Measurements from ENCODE around the gene ASXL1.
"Not testable (repeated sequence)": the region's sequence is repeated elsewhere in the genome, so short reads cannot be mapped to it uniquely, and the experiment has no call there.

Gene ASXL1

DNA sequence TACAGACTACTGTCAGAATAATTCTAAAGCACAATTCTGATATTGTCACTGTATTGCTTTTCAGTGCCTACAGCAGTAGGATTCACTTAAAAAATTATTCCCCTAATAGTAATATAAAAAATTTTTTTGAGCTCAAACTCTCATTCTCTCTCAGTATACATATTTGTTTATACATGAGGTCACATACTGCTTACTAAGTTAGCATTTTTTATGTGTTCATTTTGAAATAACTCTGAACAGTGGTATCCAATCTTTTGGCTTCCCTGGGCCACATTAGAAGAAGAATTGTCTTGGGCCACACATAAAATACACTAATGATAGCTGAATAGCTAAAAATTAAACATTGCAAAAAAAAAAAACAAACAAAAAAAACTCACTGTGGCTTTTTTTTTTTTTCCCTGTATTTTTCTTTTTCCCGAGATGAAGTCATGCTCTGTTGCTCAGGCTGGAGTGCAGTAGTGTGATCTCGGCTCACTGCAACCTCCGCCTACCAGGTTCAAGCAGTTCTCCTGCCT is 38.6 kb downstream of the ASXL1 start:
- in situ Hi-C loops (cut with HindIII; ENCODE audit: low sequenced_read_pairs): no loop called here

- in situ Hi-C loops (cut with HindIII; ENCODE audit: low sequenced_read_pairs): no loop called here
These were observed 39.5 kb downstream of the ASXL1 start for GRCh38 chr20:32397567-32398084.

DNA sequence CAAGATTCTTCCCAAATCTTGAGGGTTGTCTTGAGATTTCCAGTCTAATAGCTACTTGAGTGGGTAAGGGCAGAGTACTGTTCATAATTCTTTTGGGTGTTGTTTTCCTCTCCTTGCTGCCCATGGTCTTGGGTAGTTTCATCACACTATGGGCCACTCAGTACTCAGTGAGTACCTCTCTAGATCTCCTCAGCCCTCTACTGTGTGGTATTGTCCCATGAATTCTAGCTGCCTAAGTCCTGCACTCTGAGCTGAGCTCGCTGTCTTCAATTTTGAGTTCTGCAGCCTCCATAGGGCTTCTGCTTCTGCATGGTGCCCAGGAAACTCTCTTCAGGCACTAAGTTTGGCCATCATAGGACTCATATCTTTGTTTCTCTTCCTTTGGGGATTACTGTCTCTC is 42.3 kb downstream of the ASXL1 start:
- in situ Hi-C loops (cut with HindIII; ENCODE audit: low sequenced_read_pairs): no loop called here

DNA sequence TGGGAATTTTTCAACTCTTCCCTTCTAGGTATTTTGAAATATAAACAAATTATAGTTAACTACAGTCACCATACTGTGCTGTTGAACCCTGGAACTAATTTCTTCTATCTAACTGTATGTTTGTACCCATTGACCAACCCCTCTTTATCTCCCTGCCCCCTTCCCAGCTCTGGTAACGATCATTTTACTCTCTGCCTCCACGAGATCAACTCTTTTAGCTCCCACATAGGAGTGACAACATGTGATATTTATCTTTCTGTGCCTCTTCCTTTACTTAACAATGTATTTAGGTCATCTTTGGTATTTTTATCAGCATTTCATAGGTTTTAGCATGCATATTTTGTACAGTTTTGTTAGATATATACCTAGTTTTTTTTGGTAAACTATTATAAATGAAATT is 45.9 kb downstream of the ASXL1 start:
- in situ Hi-C loops (cut with HindIII; ENCODE audit: low sequenced_read_pairs): no loop called here

DNA sequence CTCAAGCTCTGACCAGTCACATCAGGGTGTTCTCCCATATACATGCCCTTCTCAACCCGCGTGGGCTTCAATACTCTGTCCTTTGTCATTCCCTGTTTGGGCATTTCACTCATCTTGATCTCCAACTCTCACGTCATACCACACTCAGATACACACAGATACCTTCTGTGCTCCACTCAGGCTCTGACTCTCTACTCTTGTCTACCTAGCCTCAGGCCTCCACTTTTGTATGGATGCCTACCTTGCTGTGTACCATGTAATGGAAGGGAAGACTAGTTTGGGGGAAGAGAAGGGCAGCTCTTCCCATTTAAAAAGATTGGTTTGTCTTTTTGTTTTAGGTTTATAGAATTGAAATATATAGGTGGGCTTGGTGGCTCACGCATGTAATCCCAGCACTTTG is 48.6 kb downstream of the ASXL1 start:
- in situ Hi-C loops (cut with HindIII; ENCODE audit: low sequenced_read_pairs): no loop called here

- in situ Hi-C loops (cut with HindIII; ENCODE audit: low sequenced_read_pairs): not testable (repeated sequence)
These were observed 49.1 kb downstream of the ASXL1 start for GRCh38 chr20:32407131-32407750.

DNA sequence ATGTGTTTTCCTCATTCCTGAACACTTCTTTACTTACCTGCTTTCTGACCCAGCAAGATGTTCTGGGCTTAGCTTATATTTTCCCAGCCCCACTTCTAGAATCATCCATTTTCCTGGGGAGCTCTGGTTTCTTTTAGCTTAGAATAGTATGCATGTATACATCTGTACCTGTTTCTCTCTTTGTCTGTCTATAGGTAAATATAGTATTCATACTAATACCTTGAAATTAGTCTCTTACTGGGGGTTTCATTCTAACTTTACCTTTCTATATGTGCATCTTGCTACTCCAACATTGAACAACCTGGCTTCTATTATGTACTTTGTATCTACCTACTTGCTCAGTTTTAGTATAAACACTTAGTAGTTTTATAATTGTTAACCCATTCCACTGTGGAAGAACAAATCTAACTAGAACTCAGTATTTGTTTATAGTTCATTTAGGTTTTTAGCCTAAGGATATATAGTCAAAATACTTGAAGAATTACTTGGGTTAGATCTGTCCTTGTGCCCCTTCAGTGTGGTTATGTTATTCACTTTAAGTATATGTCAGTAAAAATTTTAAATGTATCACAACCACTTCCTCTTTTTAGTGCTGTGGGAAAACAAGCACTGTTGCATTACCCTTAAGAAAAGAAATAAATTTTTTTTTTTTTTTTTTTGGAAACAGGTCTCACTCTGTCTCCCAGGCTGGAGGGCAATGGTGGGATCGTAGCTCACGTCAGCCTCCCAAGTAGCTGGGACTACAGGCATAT is 54.0 kb downstream of the ASXL1 start:
- in situ Hi-C loops (cut with HindIII; ENCODE audit: low sequenced_read_pairs): no loop called here

GRCh38 chr20:32415494-32415893 is 57.4 kb downstream of the ASXL1 start:
- in situ Hi-C loops (cut with HindIII; ENCODE audit: low sequenced_read_pairs): no loop called here

DNA sequence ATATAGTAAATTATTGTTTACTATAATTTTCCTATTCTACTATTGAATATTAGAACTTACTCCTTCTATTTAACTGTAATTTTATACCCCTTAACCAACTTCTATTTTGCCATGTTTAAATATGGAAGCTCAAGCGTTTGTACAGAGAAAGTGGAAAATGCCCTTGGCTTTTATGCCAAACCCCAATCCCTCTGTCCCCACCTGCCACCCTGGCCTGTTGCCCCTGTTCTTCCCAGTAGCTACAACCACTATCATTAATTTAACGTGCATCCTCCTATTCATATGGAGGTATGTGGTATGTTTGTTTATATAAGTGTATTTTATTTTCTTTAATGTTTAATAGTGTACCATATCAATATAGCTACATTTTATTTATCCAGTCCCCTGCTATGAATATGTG is 58.1 kb downstream of the ASXL1 start:
- in situ Hi-C loops (cut with HindIII; ENCODE audit: low sequenced_read_pairs): no loop called here

- in situ Hi-C loops (cut with HindIII; ENCODE audit: low sequenced_read_pairs): no loop called here
These were observed 60.2 kb downstream of the ASXL1 start for GRCh38 chr20:32418376-32418775.

GRCh38 chr20:32421290-32421689 is 63.2 kb downstream of the ASXL1 start:
- in situ Hi-C loops (cut with HindIII; ENCODE audit: low sequenced_read_pairs): no loop called here

DNA sequence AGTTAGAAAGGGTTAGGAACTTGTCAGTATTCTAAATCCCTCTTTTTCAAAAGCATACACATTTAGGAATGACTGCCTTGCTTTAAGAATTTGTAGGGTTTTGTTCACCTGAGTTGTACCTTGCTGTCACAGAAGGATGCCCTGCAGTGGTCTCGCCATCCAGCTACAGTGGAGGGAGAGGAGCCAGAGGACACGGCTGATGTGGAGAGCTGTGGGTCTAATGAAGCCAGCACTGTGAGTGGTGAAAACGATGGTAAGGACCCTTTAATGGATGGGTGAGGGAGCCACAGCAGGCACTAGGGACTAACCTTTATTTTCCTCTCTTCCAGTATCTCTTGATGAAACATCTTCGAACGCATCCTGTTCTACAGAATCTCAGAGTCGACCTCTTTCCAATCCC is 69.9 kb downstream of the ASXL1 start:
- in situ Hi-C loops (cut with HindIII; ENCODE audit: low sequenced_read_pairs): no loop called here

- in situ Hi-C loops (cut with HindIII; ENCODE audit: low sequenced_read_pairs): no loop called here
These were observed 71.2 kb downstream of the ASXL1 start for GRCh38 chr20:32429343-32429742.

DNA sequence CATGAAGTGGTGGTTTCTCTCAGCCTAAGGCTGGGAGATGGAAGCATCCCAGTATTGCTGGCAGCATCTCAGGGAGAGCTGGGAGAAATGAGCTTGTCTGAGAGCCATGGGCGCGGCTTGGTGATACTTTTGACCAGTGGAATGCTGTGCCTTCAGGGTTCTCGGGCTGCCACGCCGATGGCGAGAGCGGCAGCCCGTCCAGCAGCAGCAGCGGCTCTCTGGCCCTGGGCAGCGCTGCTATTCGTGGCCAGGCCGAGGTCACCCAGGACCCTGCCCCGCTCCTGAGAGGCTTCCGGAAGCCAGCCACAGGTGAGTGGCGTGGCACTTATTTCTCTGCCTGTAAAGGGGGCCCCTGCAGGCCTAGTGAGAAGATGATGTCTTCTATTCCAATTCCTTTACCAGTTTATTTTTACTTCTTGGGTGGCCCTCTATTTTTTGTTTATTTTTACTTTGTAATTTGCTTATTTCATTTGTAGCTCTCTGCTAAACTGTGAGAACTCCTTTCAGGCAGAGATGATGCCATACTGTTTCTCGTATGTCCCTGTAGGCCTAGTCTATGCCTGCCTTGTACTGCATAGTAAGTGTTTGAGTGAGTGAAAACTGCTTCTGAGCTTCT is 71.7 kb downstream of the ASXL1 start:
- in situ Hi-C loops (cut with HindIII; ENCODE audit: low sequenced_read_pairs): no loop called here

GRCh38 chr20:32431457-32431856 is 73.3 kb downstream of the ASXL1 start:
- in situ Hi-C loops (cut with HindIII; ENCODE audit: low sequenced_read_pairs): no loop called here

DNA sequence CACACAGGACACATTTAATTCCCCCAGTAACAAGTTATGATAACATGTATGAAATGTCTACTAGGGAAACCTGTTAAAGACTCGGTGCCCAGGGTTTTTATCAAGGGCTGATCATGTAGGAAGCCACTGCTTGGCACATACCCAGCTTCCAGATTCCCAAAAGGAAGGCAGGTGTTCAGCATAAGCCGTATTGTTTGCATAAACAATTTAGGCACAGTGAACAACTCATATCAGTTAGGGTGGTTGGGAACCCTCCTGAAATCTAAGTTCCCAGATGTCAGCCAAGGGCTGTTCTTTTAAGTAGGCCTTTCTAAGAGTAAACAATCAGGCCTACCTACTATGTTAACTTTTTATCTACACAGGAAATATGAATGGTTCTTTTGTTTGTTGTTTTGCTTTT is 74.1 kb downstream of the ASXL1 start:
- in situ Hi-C loops (cut with HindIII; ENCODE audit: low sequenced_read_pairs): no loop called here

DNA sequence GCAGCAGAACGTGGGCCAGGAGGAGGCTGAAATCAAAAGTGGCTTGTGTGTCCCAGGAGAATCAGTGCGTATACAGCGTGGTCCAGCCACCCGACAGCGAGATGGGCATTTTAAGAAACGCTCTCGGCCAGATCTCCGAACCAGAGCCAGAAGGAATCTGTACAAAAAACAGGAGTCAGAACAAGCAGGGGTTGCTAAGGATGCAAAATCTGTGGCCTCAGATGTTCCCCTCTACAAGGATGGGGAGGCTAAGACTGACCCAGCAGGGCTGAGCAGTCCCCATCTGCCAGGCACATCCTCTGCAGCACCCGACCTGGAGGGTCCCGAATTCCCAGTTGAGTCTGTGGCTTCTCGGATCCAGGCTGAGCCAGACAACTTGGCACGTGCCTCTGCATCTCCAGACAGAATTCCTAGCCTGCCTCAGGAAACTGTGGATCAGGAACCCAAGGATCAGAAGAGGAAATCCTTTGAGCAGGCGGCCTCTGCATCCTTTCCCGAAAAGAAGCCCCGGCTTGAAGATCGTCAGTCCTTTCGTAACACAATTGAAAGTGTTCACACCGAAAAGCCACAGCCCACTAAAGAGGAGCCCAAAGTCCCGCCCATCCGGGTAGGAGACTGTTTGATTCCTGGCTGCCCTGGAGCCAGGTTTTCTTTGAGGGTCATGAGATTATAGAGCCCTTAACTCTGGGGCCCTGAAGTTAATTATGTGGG is 75.3 kb downstream of the ASXL1 start:
- in situ Hi-C loops (cut with HindIII; ENCODE audit: low sequenced_read_pairs): no loop called here

DNA sequence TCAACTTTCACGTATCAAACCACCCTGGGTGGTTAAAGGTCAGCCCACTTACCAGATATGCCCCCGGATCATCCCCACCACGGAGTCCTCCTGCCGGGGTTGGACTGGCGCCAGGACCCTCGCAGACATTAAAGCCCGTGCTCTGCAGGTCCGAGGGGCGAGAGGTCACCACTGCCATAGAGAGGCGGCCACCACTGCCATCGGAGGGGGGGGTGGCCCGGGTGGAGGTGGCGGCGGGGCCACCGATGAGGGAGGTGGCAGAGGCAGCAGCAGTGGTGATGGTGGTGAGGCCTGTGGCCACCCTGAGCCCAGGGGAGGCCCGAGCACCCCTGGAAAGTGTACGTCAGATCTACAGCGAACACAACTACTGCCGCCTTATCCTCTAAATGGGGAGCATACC is 76.3 kb downstream of the ASXL1 start:
- in situ Hi-C loops (cut with HindIII; ENCODE audit: low sequenced_read_pairs): no loop called here

GRCh38 chr20:32435449-32436107 is 77.4 kb downstream of the ASXL1 start:
- in situ Hi-C loops (cut with HindIII; ENCODE audit: low sequenced_read_pairs): loop anchor here (5.0 kb wide), 1 partner anchor 52 kb away; no protein-coding TSS in a partner anchor

DNA sequence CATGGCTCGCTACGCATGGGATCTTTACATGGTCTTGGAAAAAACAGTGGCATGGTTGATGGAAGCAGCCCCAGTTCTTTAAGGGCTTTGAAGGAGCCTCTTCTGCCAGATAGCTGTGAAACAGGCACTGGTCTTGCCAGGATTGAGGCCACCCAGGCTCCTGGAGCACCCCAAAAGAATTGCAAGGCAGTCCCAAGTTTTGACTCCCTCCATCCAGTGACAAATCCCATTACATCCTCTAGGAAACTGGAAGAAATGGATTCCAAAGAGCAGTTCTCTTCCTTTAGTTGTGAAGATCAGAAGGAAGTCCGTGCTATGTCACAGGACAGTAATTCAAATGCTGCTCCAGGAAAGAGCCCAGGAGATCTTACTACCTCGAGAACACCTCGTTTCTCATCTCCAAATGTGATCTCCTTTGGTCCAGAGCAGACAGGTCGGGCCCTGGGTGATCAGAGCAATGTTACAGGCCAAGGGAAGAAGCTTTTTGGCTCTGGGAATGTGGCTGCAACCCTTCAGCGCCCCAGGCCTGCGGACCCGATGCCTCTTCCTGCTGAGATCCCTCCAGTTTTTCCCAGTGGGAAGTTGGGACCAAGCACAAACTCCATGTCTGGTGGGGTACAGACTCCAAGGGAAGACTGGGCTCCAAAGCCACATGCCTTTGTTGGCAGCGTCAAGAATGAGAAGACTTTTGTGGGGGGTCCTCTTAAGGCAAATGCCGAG is 78.2 kb downstream of the ASXL1 start:
- in situ Hi-C loops (cut with HindIII; ENCODE audit: low sequenced_read_pairs): loop anchor here (5.0 kb wide), 1 partner anchor 51 kb away; no protein-coding TSS in a partner anchor

Measured in endothelial cell of hepatic sinusoid (primary cell).